ACHN (cell line): ENCODE results near the gene CTIF.
"Not testable (repeated sequence)": the region's sequence is repeated elsewhere in the genome, so short reads cannot be mapped to it uniquely, and the experiment has no call there.

Experiments
- DNase-seq: peaks from one replicate; pipeline ENCODE4 v3.0.0-alpha.2; 2015
- in situ Hi-C: cut with HindIII; loops from 2 replicates; pipeline ENCODE4 v1.10.0; 2017; ENCODE audit warnings: low sequenced_read_pairs, low pct_ligation_motif_present, low pct_unique_long_range_greater_than_20kb

The CTIF gene

DNA sequence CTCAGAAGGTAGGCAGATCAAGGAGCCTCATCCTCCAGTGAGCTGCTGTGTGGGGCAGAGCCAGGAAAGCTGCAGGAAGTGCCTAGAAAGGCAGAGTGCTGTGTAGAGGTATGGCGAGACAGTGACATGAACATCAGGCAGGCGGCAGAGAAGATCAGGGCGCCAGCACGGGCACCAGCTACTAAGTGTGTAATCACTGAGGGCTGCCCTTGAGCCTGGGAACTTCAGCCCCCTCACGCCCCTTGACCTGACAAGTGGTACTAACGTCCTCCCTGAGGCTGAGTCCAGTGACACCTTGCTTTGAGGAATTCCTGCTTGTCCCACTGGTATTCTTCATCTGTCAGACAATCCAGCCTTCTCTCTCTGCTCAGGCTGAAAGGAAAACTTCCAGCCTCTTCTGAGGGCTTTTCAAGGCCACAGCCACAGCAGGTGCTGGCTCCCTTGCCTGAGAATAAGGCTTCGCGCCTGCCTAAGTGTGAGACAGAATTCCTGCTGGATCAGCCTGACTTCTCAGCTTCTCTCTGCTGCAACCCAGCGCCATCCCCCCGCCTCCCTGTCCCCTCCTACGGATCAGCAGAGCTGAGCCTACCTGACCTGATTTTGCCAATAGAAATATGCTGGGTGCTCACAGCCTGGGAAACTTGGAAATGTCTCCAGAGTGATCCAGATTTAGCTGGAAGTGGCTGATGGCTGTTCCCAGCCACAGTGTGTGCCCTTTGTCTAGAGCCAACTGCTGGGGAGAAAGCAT lies 263.9 kb downstream of the CTIF start:
- DNase-seq, result no peak
- in situ Hi-C loops, result no loop called here

DNA sequence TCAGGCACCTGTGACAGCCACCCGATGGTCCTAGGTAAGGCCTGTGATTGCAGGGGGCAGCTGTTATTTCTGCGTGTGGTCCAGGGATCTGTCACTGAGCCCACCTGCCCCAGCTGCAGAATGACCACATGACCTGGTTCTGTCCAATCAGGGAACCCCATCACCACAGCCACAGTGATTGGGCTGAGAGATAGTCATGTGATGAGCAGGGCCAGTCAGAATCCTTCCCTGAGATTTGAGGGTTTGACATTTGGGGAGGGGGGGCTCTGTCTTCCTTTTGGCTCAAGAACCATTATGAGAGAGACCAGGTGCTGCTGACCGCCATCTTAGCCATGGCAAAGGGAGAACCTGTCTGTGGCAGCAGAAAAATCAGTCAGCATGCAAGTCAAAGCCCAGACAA lies 264.7 kb downstream of the CTIF start:
- in situ Hi-C loops, result no loop called here
- no peak for DNase-seq

DNA sequence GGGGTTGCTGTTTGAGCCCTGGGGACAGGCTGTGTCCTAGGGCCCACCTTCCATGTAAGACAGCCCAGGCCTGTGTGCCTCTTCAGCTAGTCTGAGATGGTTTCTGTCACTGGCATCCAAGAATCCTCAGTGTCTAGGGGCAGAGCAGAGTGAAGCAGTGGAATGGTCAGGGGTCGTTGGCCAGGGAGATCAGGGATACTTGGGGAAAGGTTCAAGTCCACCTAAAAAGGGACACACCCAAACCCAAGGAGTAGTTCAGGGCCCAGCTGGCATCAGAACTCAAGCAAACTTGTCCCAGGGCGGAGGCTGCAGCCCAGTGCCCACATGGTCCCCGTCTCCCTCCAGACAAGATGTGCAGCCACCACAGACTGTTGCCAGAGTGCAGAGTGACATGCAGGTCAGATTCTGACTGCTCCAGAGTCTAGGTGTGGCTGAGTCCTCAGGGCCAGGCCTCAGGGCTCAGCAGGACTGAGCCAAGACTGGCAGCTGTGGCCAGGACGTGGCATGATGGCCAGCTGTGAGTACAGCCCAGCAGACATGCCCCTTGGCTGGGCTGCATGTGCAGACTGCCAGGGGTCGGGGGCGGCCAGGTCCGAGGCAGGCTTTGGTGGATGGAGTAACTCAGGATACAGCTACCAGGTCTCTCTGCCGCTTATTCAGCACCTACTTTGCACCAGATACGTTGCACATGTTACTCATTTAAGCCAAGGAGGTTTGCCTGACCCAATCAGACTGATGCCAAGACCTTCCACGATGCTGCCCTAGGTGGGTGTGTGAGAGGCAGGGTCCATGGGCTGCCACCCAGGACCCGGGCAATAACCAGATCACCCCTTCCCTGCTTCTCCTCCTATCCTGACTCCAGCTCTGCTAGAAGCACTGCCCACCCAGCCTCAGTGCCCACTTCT lies 265.4 kb downstream of the CTIF start:
- DNase-seq, result no peak
- in situ Hi-C loops, result no loop called here

DNA sequence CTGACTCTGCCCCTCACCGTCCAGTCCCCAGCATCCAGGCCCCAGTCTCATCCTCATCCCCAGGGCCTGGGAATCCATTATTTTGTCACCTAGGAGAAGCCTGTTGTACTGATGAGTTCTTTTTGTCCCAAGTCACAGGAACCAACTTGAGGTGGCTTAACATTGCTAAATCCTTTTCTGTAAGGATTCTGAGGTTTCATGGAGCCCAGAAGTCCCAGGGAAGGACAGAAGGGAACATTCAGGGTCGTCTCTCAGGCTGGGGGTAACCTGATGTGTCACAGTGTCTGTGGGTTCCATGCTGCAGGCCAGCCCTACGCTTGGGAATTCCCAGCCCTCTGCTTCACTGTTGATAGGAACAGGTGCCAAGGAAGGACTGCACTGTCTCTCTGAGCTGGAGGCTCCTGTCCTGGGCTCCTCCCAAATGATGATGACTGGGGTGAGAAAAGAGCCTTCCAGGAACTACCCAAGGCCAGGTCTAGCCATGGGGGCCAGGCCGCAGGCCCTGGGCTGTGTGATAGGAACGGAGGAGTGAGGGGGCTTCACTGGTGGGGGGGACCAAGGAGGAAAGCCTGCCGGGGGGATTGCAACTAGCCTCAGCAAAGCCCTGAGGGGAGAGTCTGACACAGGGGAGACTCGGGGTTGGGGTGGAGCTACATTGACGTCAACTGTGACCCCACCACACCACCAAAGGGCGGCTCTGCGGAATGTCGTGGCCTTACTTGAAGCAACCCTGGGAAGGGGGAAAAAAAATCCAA lies 266.2 kb downstream of the CTIF start:
- in situ Hi-C loops, result no loop called here
- DNase-seq, result no peak

DNA sequence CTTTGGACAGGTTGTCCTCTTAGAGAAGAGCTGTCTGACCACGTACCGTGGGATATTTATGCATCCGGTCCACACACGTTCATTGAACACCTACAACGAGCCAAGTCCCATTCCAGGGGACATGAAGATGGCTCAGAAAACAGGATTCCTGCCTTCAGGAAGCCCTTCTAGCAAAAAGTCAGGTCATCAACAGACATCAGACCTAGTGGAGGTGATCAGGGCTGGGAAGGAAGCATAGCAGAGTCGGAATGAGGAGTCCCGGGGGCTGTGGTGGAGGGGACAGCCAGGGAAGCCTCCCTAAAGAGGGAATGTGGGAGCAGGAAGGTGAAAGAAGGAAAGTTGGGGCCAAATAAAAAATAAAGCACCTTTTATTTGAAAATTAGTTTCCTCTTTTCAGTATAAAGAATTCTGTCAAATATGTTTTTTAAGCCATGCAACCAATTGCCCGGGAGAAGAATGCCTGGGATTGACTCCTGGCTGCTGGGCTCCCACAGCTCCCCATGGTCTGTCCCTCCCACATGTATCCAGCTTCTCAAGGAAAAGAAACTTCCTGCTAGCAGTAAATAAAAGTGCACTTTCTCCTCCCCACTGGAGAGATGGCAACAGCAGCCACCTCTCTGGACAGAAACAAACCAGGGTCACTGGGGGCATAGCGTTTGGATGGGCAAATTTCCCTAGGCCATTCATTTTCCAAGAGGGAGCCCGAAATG lies 267.1 kb downstream of the CTIF start:
- no peak for DNase-seq
- in situ Hi-C loops, result no loop called here

DNA sequence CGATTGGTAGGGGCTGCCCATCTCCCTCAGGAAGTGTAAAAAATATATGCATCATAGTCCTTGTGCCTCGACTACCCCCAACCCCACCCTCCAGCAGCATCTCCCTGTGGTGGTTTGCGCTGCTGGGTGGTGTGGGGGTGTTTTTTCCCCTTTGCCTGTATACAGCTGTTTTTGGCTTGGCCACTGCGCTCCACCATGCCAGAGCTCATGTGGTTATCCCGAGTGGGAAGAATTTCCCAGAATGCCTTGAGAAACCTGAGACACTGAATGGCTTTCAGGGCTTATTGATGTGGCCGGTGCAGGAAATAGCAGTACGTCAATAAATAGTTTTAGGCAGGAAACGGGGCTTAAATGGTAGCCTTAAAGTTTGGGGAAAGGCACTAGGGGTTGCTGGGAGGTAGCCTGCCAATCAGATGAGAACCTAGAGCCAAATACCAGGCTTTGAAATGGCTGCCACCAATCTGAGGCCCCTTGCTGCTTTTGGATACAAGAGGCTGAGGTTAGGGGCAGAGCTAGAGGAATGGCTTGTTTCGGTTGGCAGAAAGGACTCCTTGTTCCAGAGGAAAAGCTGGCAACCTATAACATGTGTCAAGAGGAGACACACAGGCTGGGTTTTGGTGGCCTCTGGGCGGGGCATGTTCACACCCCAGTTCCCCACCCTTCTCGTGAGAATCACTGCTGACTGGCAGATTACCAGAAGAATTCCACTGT lies 267.9 kb downstream of the CTIF start:
- in situ Hi-C loops, result no loop called here
- DNase-seq, result no peak

DNA sequence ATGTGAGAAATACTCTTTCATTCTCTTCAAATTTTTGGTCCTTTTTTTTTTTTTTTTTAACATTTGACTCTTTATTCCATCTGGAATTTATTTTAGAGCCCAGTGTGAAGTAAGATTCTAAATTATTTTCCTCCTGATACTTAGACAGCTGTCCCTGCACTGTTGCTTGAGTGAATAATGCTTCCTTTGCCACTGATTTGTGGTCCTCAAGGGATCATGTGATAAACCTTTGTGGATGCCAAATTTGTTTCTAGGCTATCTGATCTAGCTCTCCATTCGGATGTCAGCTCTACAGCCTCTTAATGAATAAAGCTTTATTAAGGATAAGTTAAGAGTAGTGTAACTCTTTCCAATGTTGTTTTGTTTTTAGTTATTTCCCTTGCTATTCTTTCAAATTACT lies 269.6 kb downstream of the CTIF start:
- in situ Hi-C loops, result no loop called here
- DNase-seq, result no peak

DNA sequence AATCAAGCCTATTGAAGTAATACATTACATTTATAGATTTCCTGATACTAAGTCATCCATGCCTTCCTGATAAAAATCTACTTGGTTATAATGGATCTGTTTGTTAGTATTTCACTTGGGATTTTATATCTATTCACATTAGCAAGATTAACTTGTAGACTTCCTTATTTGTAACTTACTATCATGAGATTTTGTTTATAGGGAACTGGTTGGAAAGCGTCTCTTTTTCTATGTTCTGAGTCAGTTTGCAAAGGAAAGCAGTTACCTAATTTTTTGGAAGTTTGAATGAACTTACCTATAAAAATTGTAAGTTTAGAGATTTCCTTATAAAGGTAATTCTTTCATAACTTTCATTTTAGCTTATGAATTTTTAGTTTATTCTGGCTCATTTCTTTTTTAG lies 270.5 kb downstream of the CTIF start:
- DNase-seq, result no peak
- in situ Hi-C loops, result no loop called here

DNA sequence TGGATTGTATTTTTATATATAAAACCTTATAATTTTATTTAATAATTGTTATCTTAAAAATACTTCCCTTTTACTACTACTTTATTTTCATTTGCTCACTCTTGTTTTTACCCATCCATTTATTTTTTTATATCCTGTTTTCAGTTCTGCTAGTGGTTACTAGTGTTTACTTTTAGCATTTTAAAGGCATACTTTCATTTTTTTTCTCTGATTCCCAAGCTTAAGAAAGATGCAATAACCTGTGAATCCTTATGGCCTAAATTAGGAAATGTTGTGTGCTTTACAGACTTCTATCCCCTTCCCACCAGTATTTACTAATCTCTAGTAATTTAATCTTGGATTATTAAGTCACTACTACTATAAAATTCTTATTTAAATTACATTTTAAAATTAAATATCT lies 272.0 kb downstream of the CTIF start:
- in situ Hi-C loops, result no loop called here
- DNase-seq, result no peak

DNA sequence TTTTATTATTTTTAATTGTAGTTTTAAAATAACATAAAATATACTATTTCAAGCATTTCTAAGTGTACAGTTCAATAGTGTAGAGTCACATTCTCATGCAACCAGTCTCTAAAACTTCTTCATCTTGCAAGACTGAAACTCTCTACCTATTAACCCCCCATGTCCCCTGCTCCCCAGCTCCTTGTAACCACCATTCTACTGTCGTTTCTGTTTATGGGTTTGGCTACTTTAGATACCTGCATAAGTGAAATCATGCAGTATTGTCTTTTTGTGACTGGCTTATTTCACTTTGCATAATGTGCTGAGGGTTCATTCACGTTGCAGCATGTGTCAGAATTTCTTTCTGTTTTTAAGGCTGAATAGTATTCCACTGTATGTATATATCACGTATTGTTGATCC lies 272.6 kb downstream of the CTIF start:
- in situ Hi-C loops, result no loop called here
- DNase-seq, result no peak

DNA sequence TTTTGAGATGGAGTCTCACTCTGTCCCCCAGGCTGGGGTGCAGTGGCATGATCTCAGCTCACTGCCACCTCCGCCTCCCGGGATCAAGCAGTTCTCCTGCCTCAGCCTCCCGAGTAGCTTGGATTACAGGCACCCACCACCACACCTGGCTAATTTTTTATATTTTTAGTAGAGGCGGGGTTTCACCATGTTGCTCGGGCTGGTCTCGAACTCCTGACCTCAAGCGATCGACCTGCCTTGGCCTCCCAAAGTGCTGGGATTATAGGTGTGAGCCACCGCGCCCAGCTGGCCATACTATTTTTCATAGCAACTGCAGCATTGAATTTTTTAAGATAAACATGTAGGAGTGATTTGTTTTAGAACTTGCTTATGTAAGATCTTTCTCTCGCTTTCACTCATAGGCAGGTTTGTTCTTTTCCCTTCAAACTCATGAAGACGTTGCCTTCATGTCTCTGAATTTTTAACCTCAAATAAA lies 273.2 kb downstream of the CTIF start:
- in situ Hi-C loops, DNase-seq: not testable (repeated sequence)

DNA sequence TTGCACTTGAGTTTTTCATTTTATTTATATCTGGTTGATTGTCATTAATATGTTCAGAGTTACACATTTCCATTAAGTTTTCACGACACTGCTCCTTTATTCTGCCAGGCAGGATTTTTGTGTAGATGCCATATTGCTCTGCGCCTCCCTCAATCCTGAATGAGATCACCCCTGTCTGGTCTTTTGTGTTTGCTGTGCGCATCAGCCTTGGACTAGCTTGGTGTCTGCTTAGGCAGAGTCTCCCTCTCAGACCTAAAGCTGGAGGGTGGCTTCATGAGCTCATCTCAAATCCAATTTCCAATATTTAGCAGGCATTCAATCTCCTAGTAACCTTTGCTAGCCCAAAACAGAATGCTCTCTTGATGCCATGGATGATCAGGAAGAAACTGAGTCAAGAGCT lies 274.5 kb downstream of the CTIF start:
- DNase-seq, result no peak
- in situ Hi-C loops, result no loop called here

DNA sequence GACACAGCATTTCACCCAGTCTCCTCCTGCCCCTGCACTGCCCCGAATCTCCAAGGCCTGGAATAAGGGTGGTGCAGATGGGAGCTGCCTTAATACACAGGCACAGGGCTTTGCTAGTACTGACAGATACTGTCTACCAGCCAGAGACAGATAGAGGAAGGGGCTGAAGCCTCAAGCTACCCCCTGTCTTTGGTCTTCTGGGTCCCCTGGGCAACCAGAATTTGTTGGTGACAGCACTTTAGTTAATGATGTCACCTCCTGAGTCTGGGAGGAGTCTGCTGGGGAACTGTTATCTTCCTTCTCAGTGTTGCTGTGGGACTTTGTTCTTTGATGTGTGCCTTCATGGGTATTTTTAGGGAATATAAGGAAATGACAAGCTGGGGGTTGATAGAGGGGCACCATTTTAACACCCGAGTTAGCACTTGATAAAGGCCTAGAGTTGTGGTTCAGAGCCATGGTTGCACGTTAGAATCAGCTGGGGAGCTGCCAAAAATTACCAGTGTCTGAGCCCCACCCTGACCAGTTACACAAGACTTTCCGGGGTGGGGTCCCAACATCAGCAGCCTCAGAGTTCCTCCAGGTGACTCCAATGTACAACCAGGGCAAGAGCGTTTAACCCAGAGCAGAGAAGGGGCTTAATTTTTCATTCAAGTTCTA lies 275.1 kb downstream of the CTIF start:
- DNase-seq, result no peak
- in situ Hi-C loops, result no loop called here

DNA sequence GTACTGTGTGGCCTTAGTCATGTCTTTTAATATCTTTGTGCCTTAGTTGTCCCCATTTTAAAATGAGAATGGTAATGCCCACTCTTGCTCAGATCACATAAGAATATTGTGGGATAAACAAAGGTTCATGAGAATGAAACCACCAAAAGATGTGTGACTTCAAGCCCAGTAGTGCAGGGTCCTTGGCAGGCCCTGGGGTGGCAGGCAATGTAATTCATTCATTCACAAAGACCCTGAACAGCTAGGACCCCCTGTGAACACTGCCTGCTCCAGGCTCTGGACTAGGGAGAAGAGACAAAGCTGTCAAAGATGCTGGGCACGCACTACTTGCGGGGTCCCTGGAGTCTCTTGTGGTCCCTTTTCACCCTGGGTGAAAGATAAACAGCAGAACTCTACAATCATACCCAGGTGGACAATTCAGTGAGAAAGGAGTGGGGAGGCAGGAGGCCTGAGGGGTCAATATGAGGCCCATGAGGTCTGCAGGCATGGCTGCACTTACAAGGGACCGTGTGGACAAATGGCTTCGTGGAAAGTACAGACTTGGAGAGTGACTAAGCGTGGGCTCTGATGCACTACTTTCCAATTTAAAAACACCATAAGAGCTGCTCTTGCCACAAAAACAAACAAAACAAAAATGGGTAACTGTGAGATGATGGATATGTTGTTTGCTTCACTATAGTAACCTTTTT lies 275.8 kb downstream of the CTIF start:
- no peak for DNase-seq
- in situ Hi-C loops, result no loop called here

DNA sequence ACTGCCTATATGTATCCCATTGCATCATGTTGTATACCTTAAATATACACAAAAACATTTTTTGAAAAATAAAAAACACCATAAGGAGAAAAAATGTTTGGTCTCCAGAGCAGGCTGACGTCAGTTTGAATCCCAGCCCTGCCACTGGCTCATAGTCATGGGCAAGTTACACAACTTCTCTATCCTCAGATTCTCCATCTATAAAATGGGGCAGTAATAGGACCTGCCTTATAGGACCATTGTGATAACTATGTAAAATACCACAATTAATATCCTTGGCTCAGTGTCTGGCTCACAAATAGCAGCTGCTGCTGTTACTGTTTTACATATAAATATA lies 276.3 kb downstream of the CTIF start:
- no peak for DNase-seq
- in situ Hi-C loops, result no loop called here

DNA sequence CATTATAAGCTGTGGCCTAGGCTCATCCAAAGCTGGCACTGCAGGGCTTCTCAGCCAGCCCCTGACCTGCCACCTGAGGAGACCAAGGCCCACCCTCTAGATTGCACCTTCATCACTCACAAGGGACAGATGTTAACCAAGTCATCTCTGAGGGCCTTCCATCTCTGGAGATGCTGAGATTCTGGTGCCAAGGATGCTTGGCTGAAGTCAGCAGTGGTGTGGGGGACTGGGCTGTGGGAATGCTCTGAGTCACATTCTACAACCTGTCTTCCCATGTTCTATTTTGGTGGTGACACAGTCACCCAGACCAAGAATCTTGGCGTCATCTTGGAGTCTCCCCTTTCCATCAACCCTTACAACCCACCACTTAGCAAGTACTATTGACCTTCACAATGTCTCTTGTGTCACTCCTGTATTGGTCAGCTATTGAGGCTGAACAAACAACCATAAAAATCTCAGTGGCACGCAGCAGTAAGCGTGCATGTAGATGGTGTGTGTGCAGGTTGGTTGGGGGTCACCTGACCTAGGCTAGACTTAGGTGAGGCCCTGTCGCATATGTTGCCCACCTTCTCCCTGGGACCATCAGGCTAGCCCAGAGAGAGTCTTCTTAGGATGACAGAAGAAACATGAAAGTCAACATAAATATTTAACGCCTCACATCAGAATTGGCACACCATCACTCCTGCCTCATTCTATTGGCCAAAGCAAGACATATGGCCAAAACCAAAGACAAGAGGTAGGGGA lies 276.9 kb downstream of the CTIF start:
- in situ Hi-C loops, result no loop called here
- DNase-seq, result no peak

DNA sequence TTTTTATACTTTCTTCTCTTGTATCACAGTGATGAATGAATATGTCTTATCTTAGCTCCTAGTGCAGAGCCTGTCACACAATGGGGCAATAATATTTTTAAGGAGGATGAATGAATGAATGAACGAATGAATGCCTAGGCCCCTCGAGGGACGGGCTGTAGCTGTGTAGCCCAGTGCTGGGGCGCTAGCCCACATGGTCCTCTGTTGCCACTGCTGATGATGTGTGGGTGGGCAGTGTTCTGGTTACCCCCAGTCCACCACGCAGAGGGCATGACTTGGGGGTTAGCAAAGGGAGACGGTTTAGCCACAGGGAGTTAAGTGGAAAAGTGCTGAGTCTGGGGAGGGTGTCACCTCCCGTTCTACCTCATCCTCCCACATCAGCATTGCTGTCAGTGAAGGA lies 277.7 kb downstream of the CTIF start:
- in situ Hi-C loops, result no loop called here

More for the DNA sequence above, 277.7 kb downstream of the CTIF start:
- DNase-seq, result no peak
